HepG2 (cell line): ENCODE data around the gene HRC. TPM values are rescaled to one million over a fixed set of nuclear protein-coding genes. Genes with fewer than 3 reads are reported as not detected.
"Not testable (repeated sequence)": the region's sequence is repeated elsewhere in the genome, so short reads cannot be mapped to it uniquely, and the experiment has no call there.

Source experiments
- ATAC-seq: fragments of 200-7000 bp; cut with Tn5 transposase; 3 replicates; pipeline ENCODE4 v1.9.1; 2020; ENCODE audit warnings: mild to moderate bottlenecking, moderate library complexity
- BruUV-seq: library from RNA; stranded (reverse); fragments of 400-500 nt; replicated peaks from 2 replicates; lab custom pipeline; 2021; lab: Mats Ljungman, UMichigan
- CTCF ChIA-PET: fragments of 300-600 bp; formaldehyde crosslinking; extraction: SDS; loops from one replicate; lab custom pipeline; 2021; ENCODE audit warnings: low total read pairs, inconsistent platforms, low intra/inter-chr PET ratio; lab: Yijun Ruan, JAX
- POLR2A ChIA-PET: fragments of 350-600 bp; sonication (Branson Sonifier 250); formaldehyde crosslinking; loops from one replicate; lab custom pipeline; 2020; ENCODE audit warnings: antibody characterized with exemption, inconsistent platforms; lab: Yijun Ruan, JAX
- DNase-seq: peaks from one replicate; pipeline ENCODE4 v3.0.0-alpha.2; 2015; ENCODE audit warnings: low spot score
- FAIRE-seq: peaks from 3 replicates; lab custom pipeline; 2011; peaks lifted over from hg19 to GRCh38; lab: Jason Lieb, UNC
- H2AFZ ChIP-seq: one replicate; pipeline ENCODE4 v1.6.1; 2011; ENCODE audit warnings: low read length, inconsistent platforms
- H3K27ac ChIP-seq: fragments of 300-600 bp; 3 replicates; pipeline ENCODE4 v1.8.0; 2011; ENCODE audit warnings: mixed run types, mild to moderate bottlenecking, mixed read lengths, low read length, inconsistent platforms; ENCODE audit not compliant: insufficient read depth; ENCODE audit errors: extremely low read length
- H3K27me3 ChIP-seq, 2 experiments: fragments of 200-600 bp in 1 of 2; 2 replicates in 1 of 2; 3 replicates in 1 of 2; pipeline versions ENCODE4 v1.6.0 to v1.8.0; 2011; ENCODE audit warnings: low read length in 2 of 2, mild to moderate bottlenecking in 2 of 2, moderate library complexity in 2 of 2, inconsistent platforms in 1 of 2; ENCODE audit not compliant: insufficient read depth in 2 of 2, control insufficient read depth in 1 of 2
- H3K36me3 ChIP-seq, 2 experiments: fragments of 200-600 bp in 1 of 2; replicated peaks in 1 of 2; 2 replicates in 1 of 2; 3 replicates in 1 of 2; pipeline versions ENCODE4 v1.5.1 to v1.8.0; 2011; ENCODE audit warnings: low read length in 2 of 2, inconsistent platforms in 1 of 2; ENCODE audit not compliant: insufficient read depth in 2 of 2, control insufficient read depth in 1 of 2
- H3K4me1 ChIP-seq: 2 replicates; pipeline ENCODE4 v1.5.1; 2012; ENCODE audit warnings: low read length, inconsistent platforms; ENCODE audit not compliant: insufficient read depth
- H3K4me2 ChIP-seq: 2 replicates; pipeline ENCODE4 v1.6.0; 2011; ENCODE audit warnings: low read depth, low read length, inconsistent platforms
- H3K4me3 ChIP-seq, 3 experiments: fragments of 200-600 bp in 1 of 3; sonication (generic), shearing (Covaris generic) in 1 of 3; replicated peaks in 1 of 3; 2 replicates each; pipeline ENCODE4 v1.5.1; 2011 to 2016; ENCODE audit warnings: low read length in 3 of 3, inconsistent platforms in 2 of 3, low read depth in 2 of 3, mild to moderate bottlenecking in 2 of 3, control low read depth in 1 of 3, mixed read lengths in 1 of 3; ENCODE audit not compliant: insufficient read depth in 1 of 3
- H3K79me2 ChIP-seq: one replicate; pipeline ENCODE4 v1.6.1; 2011; ENCODE audit warnings: low read length, inconsistent platforms; ENCODE audit not compliant: insufficient read depth
- H3K9ac ChIP-seq: 2 replicates; pipeline ENCODE4 v1.6.0; 2011; ENCODE audit warnings: mild to moderate bottlenecking, low read depth, low read length, inconsistent platforms; ENCODE audit not compliant: insufficient read depth
- H3K9me3 ChIP-seq: 2 replicates; pipeline ENCODE4 v1.5.1; 2012; ENCODE audit warnings: mild to moderate bottlenecking, low read length
- H4K20me1 ChIP-seq: 2 replicates; pipeline ENCODE4 v1.6.0; 2011; ENCODE audit warnings: inconsistent platforms, mild to moderate bottlenecking, low read length, moderate library complexity; ENCODE audit not compliant: insufficient read depth
- GPN1 ChIP-seq: sonication (generic); formaldehyde crosslinking; IDR thresholded peaks from 2 replicates; pipeline ENCODE4 v1.5.1; 2020; ENCODE audit warnings: missing genetic modification reagents, borderline replicate concordance
- WGBS: methylation state at CpG from one replicate; pipeline ENCODE4 v1.1.6; 2017; ENCODE audit warnings: low lambda C conversion rate; 5-methylcytosine and 5-hydroxymethylcytosine counted together
- in situ Hi-C: cut with HindIII; loops from 2 replicates; pipeline ENCODE4 v1.10.0; 2017; ENCODE audit warnings: low pct_unique_long_range_greater_than_20kb; ENCODE audit not compliant: extremely low pct_ligation_motif_present
- intact Hi-C: fragments of 100-400 bp; cut with micrococcal nuclease; formaldehyde crosslinking; loops from one replicate; pipeline ENCODE4 v1.10.0; 2022; ENCODE audit not compliant: unreplicated experiment
- polyA plus RNA-seq, 8 experiments: library from polyadenylated mRNA; depleted of rRNA in 3 of 8; stranded (reverse) in 7 of 8; unstranded in 1 of 8; fragments of >200 nt; fragmentation: Illumina TruSeq in 4 of 8; extraction: Trizol in 4 of 8; gene quantifications; 2 replicates each; pipeline versions ENCODE4 v1.2.1 to v1.2.3, GENCODE V29; 2011 to 2016; ENCODE audit warnings: low read depth in 4 of 8, missing spikeins in 1 of 8, mixed read lengths in 1 of 8; ENCODE audit not compliant: insufficient read depth in 1 of 8
- total RNA-seq, 5 experiments: library from RNA; depleted of rRNA; stranded (reverse); fragments of >200 nt; fragmentation: Illumina TruSeq; extraction: Trizol; gene quantifications; 2 replicates each; pipeline ENCODE4 v1.2.3, GENCODE V29; 2016; ENCODE audit warnings: low read depth in 1 of 5
- TF ChIP-seq, protein P1 (sequence below): sonication (generic); formaldehyde crosslinking; IDR thresholded peaks from 2 replicates; pipeline ENCODE4 v1.4.0; 2020; ENCODE audit warnings: missing genetic modification reagents, mild to moderate bottlenecking, borderline replicate concordance

HRC gene
- total and polyA plus RNA-seq, 2 of the 13 experiments (the other 11 are each of a cell fraction or from before 2014, with no cell fraction given): 3.6 to 15.4 TPM

DNA sequence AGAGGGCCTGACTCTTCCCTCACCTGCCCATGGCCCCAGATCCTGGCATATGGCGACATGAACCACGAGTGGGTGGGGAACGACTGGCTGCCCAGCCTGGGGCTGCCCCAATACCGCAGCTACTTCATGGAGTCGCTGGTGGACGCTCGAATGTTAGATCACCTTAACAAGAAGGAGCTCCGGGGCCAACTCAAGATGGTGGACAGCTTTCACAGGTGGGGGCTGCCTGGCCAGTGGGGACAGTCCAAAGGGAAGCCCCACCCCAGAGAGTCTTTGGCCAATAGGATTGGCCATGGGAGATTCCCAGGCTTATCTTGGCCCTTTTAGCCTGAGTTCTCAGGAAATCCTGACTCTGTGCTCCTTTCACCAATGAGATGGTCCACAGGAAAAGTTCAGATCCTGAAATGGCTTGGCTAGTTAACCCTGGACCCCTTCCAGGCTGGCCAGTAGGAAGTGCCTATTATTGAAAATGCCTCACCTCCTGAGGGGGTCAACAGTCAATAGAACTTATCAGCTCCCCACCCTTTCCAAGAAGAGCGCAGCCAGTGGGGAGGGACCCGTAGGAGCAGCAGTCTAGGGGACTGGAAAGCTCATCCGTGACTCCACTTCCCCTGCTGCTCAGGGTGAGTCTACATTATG lies 7.0 kb downstream of the HRC start:
- intact Hi-C loops: loop anchor here (5.0 kb wide), 1 partner anchor 51 kb away; no protein-coding TSS in a partner anchor
- ChIA-PET POLR2A (interaction anchor here (1.3 to 3.2 kb wide), 5 partner anchors 20 to 341 kb away, joined by 3 to 21 read pairs (median 10); partner anchors contain the start of genes GYS1, LIN7B and RUVBL2), CTCF (no interaction called here)
- H3K9ac ChIP-seq: no peak overlapping the region
- no peak for FAIRE-seq
- H3K27me3 ChIP-seq: no peaks in the 10 kb centered on the region; a peak in 2 of 5 replicates
- peak overlapping the region in 1 of 3 experiments; percentile 86; a peak in 1 of 6 replicates for H3K4me3 ChIP-seq
- H3K4me1 ChIP-seq: peaks cover 54% of the 10 kb centered on the region
- no peaks in the 10 kb centered on the region for H3K79me2 ChIP-seq
- TF ChIP-seq GPN1: no peak
- BruUV-seq: no TSS peak
- H4K20me1 ChIP-seq: no peaks in the 10 kb centered on the region
- WGBS: 89% methylated on average over 6 of the region's 11 CpGs
- H3K9me3 ChIP-seq: no peaks in the 10 kb centered on the region
- H2AFZ ChIP-seq: no peak overlapping the region
- peak overlapping the region; percentile 94 for H3K4me2 ChIP-seq
- no peak for DNase-seq
- no peak overlapping the region for H3K27ac ChIP-seq
- in situ Hi-C loops: no loop called here
- ATAC-seq: no peak
- H3K36me3 ChIP-seq: no peaks in the 10 kb centered on the region

- BruUV-seq, POLR2A ChIA-PET, H3K9ac ChIP-seq, H3K9me3 ChIP-seq, H3K27me3 ChIP-seq, FAIRE-seq, H3K4me3 ChIP-seq, in situ Hi-C loops, H3K4me2 ChIP-seq, DNase-seq, H3K36me3 ChIP-seq, ATAC-seq, H4K20me1 ChIP-seq, H3K79me2 ChIP-seq, H2AFZ ChIP-seq, H3K27ac ChIP-seq: not testable (repeated sequence)
- WGBS: 65% methylated on average over 6 of the region's 7 CpGs
- peaks cover 47% of the 10 kb centered on the region for H3K4me1 ChIP-seq
- intact Hi-C loops: loop anchor here (5.0 kb wide), 1 partner anchor 49 kb away; no protein-coding TSS in a partner anchor
- CTCF ChIA-PET: interaction anchor here (1.2 kb wide), 1 partner anchor 48 kb away, joined by 11 read pairs; no protein-coding TSS in a partner anchor
- TF ChIP-seq, protein P1, sequence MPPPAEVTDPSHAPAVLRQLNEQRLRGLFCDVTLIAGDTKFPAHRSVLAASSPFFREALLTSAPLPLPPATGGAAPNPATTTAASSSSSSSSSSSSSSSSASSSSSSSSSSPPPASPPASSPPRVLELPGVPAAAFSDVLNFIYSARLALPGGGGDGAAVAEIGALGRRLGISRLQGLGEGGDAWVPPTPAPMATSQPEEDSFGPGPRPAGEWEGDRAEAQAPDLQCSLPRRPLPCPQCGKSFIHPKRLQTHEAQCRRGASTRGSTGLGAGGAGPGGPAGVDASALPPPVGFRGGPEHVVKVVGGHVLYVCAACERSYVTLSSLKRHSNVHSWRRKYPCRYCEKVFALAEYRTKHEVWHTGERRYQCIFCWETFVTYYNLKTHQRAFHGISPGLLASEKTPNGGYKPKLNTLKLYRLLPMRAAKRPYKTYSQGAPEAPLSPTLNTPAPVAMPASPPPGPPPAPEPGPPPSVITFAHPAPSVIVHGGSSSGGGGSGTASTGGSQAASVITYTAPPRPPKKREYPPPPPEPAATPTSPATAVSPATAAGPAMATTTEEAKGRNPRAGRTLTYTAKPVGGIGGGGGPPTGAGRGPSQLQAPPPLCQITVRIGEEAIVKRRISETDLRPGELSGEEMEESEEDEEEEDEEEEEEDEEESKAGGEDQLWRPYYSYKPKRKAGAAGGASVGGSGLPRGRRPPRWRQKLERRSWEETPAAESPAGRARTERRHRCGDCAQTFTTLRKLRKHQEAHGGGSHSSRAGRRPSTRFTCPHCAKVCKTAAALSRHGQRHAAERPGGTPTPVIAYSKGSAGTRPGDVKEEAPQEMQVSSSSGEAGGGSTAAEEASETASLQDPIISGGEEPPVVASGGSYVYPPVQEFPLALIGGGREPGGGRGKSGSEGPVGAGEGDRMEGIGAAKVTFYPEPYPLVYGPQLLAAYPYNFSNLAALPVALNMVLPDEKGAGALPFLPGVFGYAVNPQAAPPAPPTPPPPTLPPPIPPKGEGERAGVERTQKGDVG (CRISPR knock-in tag): 0 out of 2 replicates have a peak, but pooled peaks have one; percentile 7
These were observed 8.8 kb downstream of the HRC start for GRCh38 chr19:49146408-49146770.
